HG03432 (cell line): ENCODE measurements around the gene LPIN1.

Experiments used
- ATAC-seq: cut with Tn5 transposase; IDR thresholded peaks from one replicate; pipeline ENCODE4 v1.9.1; 2021; ENCODE audit warnings: mild to moderate bottlenecking, moderate library complexity; ENCODE audit not compliant: unreplicated experiment

The LPIN1 gene, protein sequence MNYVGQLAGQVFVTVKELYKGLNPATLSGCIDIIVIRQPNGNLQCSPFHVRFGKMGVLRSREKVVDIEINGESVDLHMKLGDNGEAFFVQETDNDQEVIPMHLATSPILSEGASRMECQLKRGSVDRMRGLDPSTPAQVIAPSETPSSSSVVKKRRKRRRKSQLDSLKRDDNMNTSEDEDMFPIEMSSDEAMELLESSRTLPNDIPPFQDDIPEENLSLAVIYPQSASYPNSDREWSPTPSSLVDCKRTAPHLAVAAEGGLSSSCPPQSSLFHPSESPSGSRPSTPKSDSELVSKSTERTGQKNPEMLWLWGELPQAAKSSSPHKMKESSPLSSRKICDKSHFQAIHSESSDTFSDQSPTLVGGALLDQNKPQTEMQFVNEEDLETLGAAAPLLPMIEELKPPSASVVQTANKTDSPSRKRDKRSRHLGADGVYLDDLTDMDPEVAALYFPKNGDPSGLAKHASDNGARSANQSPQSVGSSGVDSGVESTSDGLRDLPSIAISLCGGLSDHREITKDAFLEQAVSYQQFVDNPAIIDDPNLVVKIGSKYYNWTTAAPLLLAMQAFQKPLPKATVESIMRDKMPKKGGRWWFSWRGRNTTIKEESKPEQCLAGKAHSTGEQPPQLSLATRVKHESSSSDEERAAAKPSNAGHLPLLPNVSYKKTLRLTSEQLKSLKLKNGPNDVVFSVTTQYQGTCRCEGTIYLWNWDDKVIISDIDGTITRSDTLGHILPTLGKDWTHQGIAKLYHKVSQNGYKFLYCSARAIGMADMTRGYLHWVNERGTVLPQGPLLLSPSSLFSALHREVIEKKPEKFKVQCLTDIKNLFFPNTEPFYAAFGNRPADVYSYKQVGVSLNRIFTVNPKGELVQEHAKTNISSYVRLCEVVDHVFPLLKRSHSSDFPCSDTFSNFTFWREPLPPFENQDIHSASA

DNA sequence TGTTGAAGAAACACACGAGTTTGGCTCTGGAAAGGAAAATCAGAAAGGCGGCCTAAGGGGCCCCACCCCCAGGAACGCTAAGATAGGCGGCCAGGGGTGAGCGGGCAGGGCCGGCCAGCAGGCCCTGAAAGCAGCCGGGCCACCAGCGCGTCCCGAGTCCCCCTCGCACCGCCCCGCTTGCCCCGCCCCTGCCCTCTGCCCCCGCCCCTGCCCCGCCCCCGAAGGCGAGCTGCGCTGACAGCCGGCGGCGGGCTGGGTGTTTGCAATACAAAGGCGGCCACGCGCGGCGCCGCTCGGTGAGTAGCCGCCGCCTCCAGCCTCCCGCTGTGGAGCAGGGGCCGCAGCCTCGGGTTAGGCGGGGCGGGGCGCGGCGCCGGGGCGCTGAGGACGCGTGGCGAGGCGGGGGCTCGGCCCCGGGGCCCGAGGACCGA lies at the start of gene LPIN1:
Gene LPIN1, plus strand, starts transcription at position 257 of the 431 bp plus-strand sequence. CDS start 18,910 bp downstream, outside the sequence.
- ATAC-seq: peak; percentile 63

DNA sequence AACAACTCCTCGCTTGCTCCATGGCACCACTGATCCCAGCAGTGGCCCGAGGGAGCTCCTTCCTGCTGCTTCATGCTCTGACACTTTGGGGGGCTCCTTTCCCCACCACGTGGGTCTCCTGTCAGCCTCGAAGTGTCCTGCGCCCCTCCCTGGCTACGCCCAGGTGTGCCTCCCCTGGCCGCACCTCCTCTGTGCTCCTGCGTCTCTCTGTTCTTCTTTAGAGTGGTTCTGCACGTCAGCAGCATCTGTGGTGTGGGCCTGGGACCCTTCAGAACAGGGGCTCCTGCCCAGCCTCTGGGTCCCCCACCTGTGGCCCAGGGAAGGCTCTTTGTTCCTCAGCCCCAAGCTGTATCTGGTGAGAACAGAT lies 49.7 kb upstream of the LPIN1 start:
- ATAC-seq: no peak

DNA sequence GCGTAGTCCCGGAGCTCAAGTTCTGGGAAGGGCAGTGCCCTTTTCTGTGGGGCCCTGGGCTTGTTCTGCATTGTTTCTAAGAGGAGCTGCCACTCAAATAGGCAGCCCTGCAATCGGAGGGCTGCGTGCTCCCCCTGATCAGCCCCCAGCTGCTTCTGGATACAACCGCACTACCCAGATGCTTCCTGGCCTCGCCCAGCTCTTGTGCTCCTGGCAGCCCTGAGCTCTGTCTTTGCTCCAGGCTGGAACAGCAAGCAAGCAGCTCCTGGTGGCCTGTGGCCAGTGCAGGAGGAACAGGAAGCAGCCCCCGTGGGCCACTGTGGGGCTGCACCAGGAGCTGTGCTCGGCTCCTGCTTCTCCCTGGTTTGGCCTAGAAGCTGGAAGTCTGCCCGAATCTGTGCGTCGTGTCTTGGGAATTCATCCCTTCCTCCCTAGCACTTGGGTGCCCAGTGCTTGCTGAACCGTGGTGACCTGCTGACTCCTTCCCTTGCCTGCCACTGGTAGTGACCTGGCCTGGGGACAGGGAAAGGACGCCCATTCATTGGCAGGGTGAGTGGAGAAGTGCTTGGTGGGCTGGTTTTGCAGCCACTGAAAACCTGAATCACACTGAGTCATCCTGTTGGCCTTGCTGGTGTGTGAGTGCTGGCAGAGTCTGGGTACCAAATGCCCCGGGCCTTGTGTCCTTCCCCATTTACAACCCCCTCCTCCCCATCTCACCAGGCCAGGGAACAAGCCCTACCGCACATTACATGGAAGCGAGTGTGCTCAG lies 49.1 kb upstream of the LPIN1 start:
- ATAC-seq: no peak

DNA sequence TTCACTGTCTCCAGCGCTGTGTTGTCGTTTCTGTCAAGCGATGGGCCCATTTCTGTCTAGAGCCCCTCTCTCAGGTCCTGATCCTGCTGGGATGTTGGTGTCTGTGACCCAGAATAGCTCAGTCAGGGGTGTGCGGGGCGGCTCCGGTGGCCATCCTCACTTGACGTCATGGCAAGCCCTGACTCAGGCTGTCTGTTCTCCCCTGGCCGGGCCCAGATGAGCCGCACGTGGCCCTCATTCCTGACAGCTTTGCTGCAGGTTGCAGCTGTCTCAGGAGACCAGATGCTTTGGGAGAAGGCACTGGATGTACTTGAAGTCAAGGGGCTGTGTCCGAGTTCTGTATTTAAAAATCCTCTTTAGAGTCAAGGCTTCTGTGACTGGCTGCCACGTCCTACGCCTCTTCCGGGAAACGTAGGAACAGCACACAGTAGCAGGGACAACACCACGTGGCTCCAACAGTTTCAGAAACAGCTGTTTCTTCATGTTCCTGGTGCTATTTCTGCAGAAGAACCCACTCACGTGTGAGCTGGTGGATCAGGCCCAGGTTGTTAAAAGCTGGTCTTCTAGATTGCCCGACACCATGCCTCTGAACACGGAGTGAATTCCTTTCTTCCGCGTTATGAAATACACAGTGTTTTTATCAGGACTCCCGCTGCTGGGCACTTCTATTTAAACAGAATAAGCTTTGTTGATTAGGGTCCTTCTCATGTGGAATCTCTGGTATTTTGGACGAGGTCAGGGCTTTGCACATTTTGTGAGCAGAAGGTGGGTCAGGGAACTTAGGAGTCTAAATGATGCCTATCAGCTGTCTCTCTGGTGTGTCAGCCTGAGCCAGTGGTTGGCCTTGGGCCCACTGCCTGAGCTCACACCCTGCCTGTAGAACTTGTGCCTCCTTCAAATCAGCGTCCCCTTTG lies 48.2 kb upstream of the LPIN1 start:
- no peak for ATAC-seq

DNA sequence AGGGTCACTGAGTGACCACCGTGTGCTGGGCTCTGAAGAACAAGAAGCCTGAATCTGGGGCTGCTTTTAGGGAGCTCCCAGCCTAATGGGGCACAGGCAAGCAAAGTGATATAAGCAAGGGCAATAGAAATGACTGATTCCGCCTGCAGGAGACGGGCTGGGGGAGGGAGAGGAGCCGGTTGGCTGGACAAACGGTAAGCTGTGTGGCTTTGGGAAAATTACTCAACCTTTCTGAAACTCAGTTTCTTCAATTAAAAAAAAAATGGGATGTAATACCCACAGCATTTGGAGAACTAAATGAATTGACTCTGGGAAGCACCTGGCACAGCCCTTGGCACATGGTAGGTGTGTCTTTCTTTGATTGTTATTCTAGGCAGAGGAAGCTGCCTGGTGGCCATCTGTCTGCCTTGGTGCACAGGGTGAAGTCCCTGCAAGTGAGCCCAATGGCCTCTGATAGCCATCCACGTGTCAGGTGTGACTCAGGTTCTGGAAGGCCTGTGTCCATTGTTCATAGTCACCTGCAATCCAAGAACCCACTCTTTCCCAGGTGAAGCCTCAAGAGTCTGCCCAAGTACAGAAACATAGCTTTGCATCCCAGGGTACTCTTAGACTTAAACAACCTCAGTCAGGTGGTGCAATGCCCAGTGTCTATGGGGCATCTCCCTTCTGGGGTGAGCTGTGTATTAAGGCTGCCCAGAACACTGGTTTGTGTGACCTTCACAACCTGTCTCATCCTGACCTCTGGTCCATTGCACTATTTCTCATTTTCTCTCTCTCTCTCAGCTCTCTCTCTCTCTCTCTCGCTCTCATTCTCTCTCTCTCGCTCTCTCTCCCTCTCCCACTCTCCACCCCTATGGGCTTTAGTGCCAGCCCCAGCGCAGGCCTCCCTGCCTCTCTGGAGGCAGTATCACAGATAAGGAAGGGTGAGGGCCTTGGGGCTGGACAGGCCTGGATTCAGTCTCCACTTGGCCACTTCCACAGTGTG lies 46.5 kb upstream of the LPIN1 start:
- no peak for ATAC-seq

DNA sequence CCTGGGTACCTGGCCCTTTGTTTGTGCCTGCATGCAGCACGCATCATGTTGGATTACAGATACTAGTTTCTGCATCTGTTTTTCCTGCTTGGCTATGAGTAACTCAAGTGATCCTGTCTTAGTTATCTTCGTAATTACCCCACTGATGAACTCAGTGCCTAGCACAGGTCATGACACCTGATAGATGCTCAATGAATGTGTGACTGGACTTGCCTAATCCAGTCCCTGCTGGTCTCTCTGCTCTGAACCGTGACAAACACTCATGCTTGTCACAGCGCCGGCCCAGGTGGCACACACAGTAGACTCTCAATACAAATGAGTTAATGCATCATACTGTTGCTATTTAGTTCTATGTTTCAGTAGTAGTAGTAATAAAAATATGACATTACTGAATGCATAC lies 45.2 kb upstream of the LPIN1 start:
- no peak for ATAC-seq

DNA sequence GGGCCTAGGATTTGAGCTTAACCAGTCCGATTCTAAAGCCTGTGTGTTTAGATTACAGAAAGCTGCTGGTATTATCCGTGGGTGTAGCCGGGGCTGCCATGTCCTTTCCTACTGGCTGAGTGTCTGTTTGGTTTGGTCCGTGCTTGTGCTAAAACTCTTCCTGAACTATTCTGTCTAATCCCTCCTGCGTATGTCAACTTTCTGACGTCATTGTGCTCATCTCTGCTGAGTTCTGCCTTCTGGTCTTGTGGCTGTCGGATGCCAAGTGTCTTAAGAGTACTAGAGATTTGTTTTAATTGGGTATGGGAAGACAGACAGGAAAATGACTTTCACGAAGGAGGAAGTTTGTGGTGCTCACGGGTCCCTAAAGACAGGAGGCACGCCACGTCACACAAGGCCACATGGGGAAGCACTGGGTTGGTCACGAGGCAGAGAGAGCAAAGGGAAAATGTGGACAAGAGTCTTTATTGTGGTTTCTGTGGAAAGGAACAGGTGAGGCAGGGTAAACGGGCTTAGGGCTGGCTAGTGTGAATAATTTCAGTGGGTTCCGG lies 44.6 kb upstream of the LPIN1 start:
- ATAC-seq: no peak

DNA sequence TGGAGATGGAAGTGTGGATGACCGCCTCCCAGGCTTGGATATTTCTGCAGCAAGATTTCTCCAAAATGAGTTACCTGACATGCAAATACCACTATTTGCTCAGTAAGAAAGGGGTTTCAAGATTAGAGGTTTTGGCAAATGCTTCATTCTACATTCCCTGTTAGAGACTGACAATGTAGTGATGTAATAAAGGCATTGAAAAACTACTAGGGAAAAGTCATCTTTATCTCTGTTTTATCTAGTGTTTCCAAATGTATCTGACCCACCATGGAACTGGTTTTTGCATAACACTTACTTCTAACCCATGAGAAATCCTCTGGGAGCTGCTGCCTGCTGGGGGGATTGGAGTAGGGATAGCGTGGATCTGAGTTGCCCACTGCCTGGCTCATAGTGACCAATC lies 43.5 kb upstream of the LPIN1 start:
- no peak for ATAC-seq

DNA sequence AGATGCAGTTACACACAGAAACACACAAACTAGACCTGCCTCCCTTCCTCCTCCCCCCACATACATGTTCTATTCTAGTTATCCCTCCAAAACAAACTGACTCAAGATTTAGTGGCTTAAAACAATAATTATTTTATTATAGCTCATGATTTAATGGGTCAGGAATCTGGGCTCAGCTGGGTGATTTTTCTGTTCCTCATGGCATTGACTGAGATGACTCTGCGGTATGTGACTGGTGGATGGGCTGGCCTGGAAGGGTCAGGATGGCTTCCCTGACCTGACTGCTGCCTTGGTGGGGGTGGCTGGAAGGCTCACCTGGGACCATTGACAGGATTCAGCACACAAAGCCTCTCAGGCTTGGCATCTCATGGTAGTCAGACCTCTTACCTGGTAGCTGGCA lies 42.7 kb upstream of the LPIN1 start:
- no peak for ATAC-seq

DNA sequence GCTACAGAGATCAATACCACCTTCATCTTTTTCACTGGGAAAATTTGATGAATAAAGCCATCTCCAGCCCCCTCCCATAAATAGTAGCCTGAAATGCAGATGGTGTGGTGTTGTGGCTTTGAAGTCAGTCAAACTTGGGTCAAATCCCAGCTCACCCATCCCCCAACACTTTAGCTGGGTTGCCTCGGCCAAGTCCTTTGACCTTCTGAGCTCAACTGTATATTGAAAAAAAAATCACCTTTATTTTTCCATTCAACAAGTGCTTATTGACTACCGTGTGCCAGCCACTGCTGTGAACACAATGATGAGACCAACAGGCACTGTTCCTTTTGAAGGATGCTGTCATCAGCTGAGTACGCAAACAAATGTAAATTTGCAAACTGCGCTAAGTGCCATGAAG lies 41.4 kb upstream of the LPIN1 start:
- ATAC-seq: no peak

DNA sequence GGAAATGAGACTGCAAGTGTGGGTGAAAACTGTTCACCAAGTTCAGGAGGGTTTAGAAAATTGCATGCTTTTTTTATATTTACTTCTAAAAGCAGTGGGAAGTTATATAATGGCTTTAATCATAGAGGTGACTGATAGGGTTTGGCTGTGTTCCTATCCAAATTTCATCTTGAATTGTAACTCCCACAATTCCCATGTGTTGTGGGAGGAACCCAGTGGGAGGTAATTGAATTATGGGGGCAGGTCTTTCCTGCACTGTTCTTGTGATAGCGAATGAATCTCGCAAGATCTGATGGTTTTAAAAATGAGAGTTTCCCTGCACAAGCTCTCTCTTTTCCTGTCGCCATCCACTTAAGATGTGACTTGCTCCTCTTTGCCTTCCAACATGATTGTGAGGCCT lies 40.7 kb upstream of the LPIN1 start:
- no peak for ATAC-seq

DNA sequence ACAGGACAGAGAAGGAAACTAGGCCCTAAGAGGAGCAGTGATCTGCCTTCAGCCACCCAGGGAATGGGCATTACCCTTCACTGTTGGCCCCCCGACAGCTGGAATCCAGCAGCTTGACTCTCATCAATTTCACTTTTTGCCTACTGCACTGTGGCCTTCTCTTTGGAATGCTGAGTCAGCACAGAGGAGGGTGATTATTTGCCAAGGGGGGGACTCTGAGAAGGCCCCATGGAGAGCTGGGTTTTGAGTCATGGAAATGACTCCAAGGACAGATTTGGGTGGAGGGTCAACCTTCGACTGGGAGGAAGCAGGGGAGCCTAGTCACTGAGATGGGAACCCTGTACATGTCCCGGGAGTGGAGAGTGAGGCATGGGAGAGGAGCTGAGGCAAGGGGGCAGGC lies 38.3 kb upstream of the LPIN1 start:
- ATAC-seq: no peak

DNA sequence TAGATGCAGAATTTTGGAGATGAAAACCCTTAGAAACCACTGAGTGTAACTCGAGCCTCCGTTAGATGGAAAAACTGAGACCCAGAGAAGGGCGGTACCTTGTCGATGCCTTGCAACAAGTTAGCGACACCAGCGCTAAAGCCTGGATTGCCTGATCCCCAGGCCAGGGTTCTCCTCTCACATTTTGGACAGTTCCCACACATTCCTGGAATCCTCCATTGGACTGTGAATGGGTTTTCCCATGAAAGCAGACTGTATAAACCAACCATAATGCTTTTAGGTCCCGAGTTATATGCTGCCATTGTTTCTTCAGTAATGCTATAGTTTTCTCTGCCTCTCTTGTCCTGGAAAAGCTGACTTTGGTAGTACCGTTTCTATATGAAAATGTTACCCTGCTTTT lies 37.1 kb upstream of the LPIN1 start:
- no peak for ATAC-seq

DNA sequence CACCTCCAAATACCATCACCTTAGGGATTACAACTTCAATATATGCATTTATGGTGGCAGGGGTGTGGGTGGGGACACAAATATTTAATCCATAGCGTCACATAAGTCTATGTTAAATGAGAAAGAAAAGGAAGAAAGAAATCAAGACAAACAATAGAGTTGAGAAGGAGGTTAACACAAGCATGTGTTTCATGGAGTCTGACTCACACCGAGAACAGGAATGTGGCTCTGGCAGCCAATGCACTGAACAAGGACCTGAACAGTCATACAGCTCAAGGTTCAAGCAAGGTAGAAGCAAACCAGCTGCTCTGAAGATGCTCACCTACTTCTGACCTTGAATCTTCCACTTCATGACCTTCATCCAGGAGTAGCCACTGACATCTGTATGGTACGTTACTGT lies 36.2 kb upstream of the LPIN1 start:
- ATAC-seq: no peak

DNA sequence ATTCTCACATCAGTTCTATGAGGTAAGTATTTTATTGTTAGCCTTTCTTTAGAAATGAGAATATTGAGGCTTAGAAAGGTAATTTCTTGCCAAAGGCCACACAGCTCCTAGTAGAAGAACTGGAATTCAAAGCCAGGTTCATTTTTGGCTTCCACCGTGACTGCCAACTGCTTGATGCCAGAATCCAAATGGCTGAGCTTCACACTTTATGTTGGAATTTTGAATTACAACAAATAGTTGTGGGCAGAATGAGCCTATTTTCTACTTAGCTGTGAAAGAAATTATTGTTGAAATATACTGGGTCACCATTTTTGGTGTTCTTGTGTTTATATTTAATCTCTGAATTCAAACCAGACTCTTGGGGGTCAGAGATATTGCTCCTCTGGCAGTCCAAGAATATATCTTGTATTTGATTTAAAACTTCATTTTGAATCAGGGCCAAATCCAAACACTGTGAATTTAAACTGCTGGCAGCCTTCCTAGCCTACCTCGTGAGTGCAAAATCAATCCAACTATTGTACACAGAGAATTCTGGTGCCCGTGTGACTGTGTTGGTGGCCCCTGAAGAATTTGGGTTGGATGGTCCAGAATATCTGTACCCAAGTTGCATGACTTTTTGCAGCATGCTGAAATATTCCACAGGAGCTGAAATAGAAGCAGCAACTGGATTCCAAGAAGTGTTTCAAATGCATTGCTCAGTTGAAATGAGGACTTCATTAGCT lies 35.6 kb upstream of the LPIN1 start:
- no peak for ATAC-seq

DNA sequence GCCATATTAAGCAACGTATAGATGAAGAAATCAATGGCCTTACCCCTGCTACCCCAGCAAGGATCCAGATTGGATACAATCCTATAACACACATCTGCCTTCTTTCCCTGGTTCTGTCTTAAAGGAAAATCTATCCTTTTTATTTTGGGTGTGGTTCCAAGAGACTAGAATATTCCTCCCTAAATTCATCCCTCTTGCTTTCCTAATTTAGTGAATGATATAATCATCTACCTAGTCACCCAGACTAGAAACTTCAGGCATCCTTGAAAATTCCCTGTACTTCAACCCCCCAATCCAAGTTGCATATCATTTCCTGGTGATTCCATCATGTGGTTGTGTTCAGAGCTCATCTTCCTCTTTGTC lies 35.1 kb upstream of the LPIN1 start:
- ATAC-seq: no peak

DNA sequence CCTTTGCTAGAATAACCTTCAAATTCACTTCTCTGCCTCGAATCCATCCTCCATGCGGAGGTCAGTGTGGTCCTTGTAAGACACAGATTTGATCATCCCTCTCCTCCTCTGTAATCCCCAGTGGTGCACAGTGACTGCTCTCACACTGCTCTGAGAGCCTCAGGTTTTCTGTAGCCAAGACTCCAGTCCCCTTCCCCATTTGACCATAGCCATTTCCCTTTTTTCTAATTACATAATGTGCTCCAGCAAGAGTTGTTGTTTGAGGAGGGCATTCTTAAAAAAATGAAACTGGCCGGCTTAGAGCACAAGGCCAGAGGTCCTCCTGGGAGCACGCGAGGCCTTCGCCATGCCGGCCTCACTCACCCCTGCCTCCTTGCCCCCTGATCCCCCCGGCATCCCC lies 34.7 kb upstream of the LPIN1 start:
- ATAC-seq: no peak

DNA sequence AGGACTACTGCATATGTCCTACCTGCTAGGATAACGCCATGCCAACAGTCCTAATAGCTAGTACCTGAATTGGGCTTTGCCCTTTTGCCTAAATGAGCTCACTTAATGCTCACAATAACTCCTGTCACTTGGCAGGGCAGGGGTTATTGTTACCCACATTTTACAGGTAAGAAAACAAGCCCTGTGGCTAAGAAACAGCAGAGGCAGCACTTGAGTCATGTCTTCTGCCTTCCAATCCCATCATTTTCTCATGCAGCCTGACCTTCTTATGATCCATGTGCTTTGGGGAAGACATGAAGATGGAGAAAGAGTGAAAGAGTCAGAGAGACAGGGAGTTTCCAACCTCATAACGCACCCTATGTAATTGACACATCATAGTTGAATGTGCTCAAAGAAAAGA lies 33.6 kb upstream of the LPIN1 start:
- no peak for ATAC-seq
